HL-60 (cell line): ENCODE data around the gene MAP2K5.

ENCODE experiments used
- DNase-seq, 2 experiments: peaks; one replicate each; pipeline ENCODE4 v3.0.0-alpha.2; 2010 to 2020; ENCODE audit warnings: low read depth in 1 of 2, low spot score in 1 of 2
- H3K27ac ChIP-seq: fragments of 250-450 bp; sonication (Bioruptor Pico); replicated peaks from 2 replicates; pipeline ENCODE4 v1.5.1; 2020; ENCODE audit warnings: mild to moderate bottlenecking, moderate library complexity
- H3K27me3 ChIP-seq: fragments of 250-450 bp; sonication (Bioruptor Pico); 2 replicates; pipeline ENCODE4 v1.5.1; 2021; ENCODE audit warnings: mild to moderate bottlenecking, moderate library complexity; ENCODE audit not compliant: insufficient read depth, poor library complexity, severe bottlenecking
- H3K4me3 ChIP-seq: replicated peaks from 2 replicates; pipeline ENCODE4 v1.5.1; 2011; ENCODE audit warnings: mild to moderate bottlenecking, control low read depth, low read length; ENCODE audit not compliant: insufficient read depth
- CTCF ChIP-seq: IDR thresholded peaks from one replicate; pipeline ENCODE4 v1.5.1; 2011; ENCODE audit warnings: low read length, control low read depth, inconsistent platforms; ENCODE audit not compliant: insufficient read depth
- GABPA ChIP-seq: IDR thresholded peaks from 2 replicates; pipeline ENCODE4 v1.6.1; 2012; ENCODE audit warnings: low read depth
- POLR2AphosphoS5 ChIP-seq: IDR thresholded peaks from 2 replicates; pipeline ENCODE4 v1.6.1; 2012; ENCODE audit warnings: low read depth
- REST ChIP-seq: IDR thresholded peaks from 2 replicates; pipeline ENCODE4 v1.6.1; 2012; ENCODE audit warnings: low read depth; ENCODE audit not compliant: insufficient replicate concordance
- SPI1 ChIP-seq: IDR thresholded peaks from 2 replicates; pipeline ENCODE4 v1.6.1; 2012; ENCODE audit warnings: low read depth, mild to moderate bottlenecking, borderline replicate concordance

MAP2K5 gene

GRCh38 chr15:67831363-67831762 lies 288.9 kb downstream of the MAP2K5 start:
- DNase-seq, result no peak
- Histone ChIP-seq H3K27me3 (peaks cover 20% of the 10 kb centered on the region), H3K27ac (no peak overlapping the region), H3K4me3 (no peak overlapping the region)
- TF ChIP-seq GABPA (no peak), REST (no peak), POLR2AphosphoS5 (no peak), CTCF (no peak), SPI1 (no peak)

GRCh38 chr15:67832031-67832551 lies 289.6 kb downstream of the MAP2K5 start:
- peak in 1 of 2 experiments; percentile 58 for DNase-seq
- Histone ChIP-seq H3K27ac (no peak overlapping the region), H3K27me3 (peaks cover 16% of the 10 kb centered on the region), H3K4me3 (no peak overlapping the region)
- no peak for TF ChIP-seq GABPA

GRCh38 chr15:67832897-67833709 lies 290.6 kb downstream of the MAP2K5 start:
- H3K4me3 ChIP-seq, result no peak overlapping the region
- TF ChIP-seq SPI1 (no peak), POLR2AphosphoS5 (no peak), REST (no peak), CTCF (no peak), GABPA (no peak)
- H3K27me3 ChIP-seq, result peaks cover 11% of the 10 kb centered on the region
- DNase-seq, result no peak
- no peak overlapping the region for H3K27ac ChIP-seq

- Histone ChIP-seq H3K27me3 (peaks cover 3% of the 10 kb centered on the region), H3K4me3 (no peak overlapping the region), H3K27ac (no peak overlapping the region)
- peak in 1 of 2 experiments; percentile 62 for DNase-seq
- TF ChIP-seq CTCF (no peak), GABPA (no peak), REST (no peak), POLR2AphosphoS5 (no peak), SPI1 (no peak)
Observed at GRCh38 chr15:67833710-67834511, 291.4 kb downstream of the MAP2K5 start.
